Hepatocyte (in vitro differentiated cells): ENCODE data around the gene PCNT.

Experiments used
- EZH2 ChIP-seq: fragments of 200-600 bp; sonication (generic); IDR thresholded peaks from 2 replicates; pipeline ENCODE4 v1.6.1; 2016; ENCODE audit warnings: antibody characterized with exemption, mild to moderate bottlenecking, borderline replicate concordance
- EZH2phosphoT487 ChIP-seq: fragments of 200-600 bp; sonication (generic); IDR thresholded peaks from one replicate; pipeline ENCODE4 v1.6.1; 2018; ENCODE audit warnings: antibody characterized with exemption, mild to moderate bottlenecking, low read depth, moderate library complexity; ENCODE audit not compliant: unreplicated experiment, severe bottlenecking
- TF ChIP-seq, protein P1 (sequence below): fragments of 200-600 bp; sonication (generic); IDR thresholded peaks from 2 replicates; pipeline ENCODE4 v1.5.1; 2016; ENCODE audit warnings: antibody characterized with exemption, mild to moderate bottlenecking; ENCODE audit not compliant: poor library complexity

DNA sequence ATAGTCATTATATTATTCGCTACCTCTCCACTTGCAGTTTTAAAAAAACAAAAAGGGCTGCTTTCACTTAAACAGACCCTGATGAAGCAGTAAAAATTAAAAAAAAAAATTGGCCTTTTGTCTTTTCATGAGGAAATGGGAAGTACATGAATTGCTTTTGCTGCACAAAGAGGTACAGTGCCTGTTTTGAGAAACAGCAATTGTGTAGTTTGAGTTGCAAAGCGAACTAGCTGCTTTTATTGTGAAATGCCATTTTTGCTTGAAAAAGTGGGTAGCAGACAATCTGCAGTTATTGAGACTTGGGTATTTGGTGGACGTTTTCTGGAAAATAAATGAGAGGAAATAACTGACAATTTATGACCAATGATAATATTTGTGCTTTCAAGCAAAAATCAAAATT lies 141.7 kb downstream of the PCNT start:
- TF ChIP-seq EZH2, result no peak
- TF ChIP-seq, protein P1, sequence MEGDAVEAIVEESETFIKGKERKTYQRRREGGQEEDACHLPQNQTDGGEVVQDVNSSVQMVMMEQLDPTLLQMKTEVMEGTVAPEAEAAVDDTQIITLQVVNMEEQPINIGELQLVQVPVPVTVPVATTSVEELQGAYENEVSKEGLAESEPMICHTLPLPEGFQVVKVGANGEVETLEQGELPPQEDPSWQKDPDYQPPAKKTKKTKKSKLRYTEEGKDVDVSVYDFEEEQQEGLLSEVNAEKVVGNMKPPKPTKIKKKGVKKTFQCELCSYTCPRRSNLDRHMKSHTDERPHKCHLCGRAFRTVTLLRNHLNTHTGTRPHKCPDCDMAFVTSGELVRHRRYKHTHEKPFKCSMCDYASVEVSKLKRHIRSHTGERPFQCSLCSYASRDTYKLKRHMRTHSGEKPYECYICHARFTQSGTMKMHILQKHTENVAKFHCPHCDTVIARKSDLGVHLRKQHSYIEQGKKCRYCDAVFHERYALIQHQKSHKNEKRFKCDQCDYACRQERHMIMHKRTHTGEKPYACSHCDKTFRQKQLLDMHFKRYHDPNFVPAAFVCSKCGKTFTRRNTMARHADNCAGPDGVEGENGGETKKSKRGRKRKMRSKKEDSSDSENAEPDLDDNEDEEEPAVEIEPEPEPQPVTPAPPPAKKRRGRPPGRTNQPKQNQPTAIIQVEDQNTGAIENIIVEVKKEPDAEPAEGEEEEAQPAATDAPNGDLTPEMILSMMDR, result no peak
- TF ChIP-seq EZH2phosphoT487, result no peak
